Left cardiac atrium (tissue), 4 donors: ENCODE results near the gene SKP2. TPM values are rescaled to one million over a fixed set of nuclear protein-coding genes. Genes with fewer than 3 reads are reported as not detected.
A peak's percentile ranks its signal among the peaks of the same experiment; 100 is the strongest.
"Not testable (repeated sequence)": the region's sequence is repeated elsewhere in the genome, so short reads cannot be mapped to it uniquely, and the experiment has no call there.

ENCODE experiments used
- ATAC-seq, 2 donors: fragments of 200-7000 bp; cut with Tn5 transposase; one replicate each; pipeline ENCODE4 v1.9.1; 2020; ENCODE audit warnings: mild to moderate bottlenecking in 2 of 2, moderate library complexity in 2 of 2
- DNase-seq: peaks from one replicate; pipeline ENCODE4 v3.0.0-alpha.2; 2020
- intact Hi-C, 2 donors: fragments of 100-400 bp; cut with DNase I; formaldehyde crosslinking; loops; one replicate each; pipeline versions ENCODE4 v1.14.1 to v1.15.1; 2022 to 2023
- long read RNA-seq: library from polyadenylated mRNA; unstranded; transcript quantifications from one replicate; pipeline ENCODE4 v2.0.0, GENCODE V29; 2021
- total RNA-seq, 2 donors: library from RNA; stranded (reverse); fragmentation: NEBNext Ultra II Directional; extraction: Animal tissue kit (Norgen Biotek cat#: 25700); gene quantifications; one replicate each; pipeline ENCODE4 v1.2.1, GENCODE V29; 2021
- donor health status: DM: no; HTN: yes; CAD: no.
- donor health status: DM: no; HTN: yes; CAD: no; lungs with severe emphysema.
- donor health status: DM: yes; HTN: yes; CAD: no.
- donor health status: Dilated cardiomyopathy.

The SKP2 gene
- total RNA-seq, result 1 to 10 TPM; 5.9 to 7.5 TPM
- long read RNA-seq, partial matches to known transcripts, result 0 of 1 reads
- long read RNA-seq, other reads (novel, unspliced or antisense), result 0 of 1 reads

DNA sequence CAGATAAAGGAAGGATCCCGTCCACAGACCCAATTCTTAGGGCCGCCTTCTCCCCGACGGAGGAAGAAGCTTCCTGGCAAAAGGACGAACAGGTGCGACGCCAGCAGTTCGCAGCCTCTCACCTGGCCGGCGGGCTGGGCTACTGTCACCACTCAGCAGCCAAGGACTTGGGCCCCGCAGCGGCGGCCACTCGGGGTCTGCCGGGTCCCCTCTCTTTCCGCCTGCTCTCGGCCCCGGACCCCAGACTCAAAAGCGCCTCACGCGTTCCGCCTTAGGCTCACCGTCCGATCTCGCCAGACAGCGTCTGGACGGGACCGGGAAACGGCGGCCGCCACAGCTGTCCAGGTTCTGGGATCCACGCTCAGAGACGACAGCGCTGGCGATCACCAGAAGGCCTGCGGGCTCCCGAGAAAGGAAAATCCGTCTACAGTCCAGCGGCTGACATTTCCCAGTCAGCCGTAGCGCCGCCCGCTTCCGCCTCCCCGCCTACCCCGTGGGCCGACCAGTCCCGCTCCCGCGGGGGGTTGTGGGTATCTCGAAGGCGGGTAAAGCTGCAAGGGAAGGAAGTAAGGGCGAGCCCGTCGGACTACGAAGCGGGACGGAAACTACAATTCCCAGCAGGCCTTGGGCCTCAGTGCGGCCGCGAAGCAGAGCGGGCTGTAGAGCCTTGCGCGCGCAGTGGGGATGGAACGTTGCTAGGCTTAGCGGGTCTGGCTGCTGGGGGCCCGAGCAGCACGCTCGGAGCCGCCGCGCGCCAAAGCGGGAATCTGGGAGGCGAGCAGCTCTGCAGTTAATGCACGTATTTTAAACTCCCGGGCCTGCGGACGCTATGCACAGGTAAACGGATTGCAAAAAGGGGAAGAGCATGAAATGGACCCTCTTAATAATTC is at the start of gene SKP2, which contains the start of gene LMBRD2:
Gene SKP2, plus strand, starts transcription at position 678 of the 890 bp plus-strand sequence. Its CDS starts 152 bp downstream, at position 830.
Gene LMBRD2, minus strand, starts transcription at position 454 of the 890 bp plus-strand sequence. CDS start 8,538 bp downstream, outside the sequence.
- intact Hi-C loops, result no loop called here
- DNase-seq (peak; percentile 98), ATAC-seq (peak; percentile 99)

DNA sequence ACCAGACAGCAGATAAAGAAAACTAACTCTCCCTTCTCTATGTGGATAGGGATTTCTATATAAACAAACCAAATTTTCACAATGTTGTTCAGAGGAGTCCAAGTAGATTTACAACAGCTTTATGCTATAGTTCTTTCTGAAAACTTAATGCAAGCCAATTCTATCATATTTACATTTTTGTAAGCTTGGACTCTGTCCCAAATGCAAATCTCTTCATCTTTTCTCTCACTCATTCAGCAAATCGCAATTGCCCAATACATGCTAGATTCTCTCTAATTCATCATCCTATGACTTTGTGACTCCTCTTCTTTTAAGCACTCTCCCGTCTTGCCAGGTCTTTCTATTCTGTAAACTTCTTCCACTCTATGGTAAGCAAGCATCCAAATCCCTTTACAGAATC is 46.1 kb upstream of the SKP2 start:
- ATAC-seq (no peak), DNase-seq (no peak)
- intact Hi-C loops, result no loop called here

DNA sequence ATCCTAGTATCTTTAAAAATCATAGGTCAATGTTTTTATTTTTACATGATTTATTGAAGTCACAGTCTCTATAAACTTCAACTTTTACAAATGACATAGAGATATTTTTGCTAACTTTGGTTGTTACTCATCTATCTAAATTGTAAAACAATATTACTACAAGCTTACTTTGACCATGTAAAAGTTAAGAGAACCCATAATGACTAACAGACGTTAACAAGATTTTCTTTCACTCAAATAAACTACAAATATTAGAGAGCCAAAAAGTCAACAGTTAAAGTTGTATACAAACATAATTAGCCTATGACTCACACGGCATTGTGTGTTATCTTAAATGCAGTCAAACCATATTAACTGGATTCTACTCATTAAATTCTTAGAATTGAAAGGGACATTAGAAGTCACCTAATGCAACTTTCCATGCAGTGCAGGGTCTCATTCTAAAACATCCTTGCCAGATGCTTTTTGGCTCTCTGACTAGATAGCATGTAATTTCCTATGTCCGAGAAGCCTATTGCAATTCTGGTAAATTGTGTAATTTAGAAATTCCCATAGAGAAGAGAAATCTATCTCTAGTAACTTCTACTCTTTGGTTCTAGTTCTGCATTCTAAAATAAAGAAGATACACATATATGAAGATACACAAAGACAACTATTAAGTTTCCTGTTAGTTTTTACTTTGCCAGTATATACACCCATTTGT is 43.0 kb upstream of the SKP2 start:
- no peak for DNase-seq
- no peak for ATAC-seq
- intact Hi-C loops, result no loop called here

DNA sequence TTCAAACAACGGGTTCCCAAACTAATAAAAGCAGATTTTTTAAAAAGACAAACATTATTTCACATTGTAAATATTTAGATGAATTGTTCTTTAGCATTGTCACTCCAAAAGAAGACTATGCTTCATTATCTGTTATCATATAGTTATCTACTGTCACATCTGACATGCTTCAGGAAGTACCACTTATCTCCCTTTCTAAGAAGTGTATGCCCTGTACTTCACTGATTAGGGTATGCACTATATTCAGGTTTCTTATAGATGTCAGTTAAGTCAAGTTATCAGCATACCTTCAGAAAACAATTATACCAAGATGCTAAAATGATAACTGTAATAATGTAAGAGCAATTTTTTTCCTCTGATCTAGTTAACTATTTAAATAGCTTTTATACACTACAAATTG is 40.7 kb upstream of the SKP2 start:
- ATAC-seq (no peak), DNase-seq (no peak)
- intact Hi-C loops, result no loop called here

DNA sequence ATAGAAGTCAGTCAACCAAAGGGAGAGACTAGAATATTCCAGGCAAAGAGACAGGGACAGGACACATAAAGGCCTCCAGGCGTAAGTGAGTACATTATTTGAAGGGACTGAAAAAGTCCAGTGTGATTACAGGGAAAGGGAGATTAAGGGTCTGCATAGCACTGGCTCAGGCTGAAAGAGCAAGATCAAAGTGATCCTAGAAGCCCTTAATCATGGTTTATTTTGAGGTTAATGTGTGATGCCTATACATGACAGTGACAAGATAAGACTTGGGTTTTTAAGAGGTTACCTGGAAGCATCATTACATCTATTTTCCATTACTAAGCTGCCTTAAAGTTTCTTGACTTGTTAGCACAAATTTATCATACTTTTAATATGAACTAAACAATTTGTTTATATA is 26.0 kb upstream of the SKP2 start:
- DNase-seq (no peak), ATAC-seq (peak in 1 of 2 donors; percentile 30)
- intact Hi-C loops, result no loop called here

DNA sequence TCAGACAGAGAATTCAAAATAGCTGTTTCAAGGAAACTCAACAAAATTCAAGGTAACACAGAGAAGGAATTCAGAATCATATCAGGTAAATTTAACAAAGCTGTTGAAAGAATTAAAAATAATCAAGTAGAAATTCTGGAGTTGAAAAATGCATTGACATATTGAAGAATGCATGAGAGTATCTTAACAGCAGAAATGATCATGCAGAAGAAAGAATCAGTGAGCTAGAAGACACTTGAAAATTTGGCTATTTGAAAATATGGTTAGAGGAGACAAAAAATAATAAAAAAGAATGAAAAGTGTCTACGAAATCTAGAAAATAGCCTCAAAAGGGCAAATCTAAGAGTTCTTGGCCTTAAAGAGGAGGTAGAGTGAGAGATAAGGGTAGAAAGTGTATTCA is 23.1 kb upstream of the SKP2 start:
- no peak for ATAC-seq
- DNase-seq, result no peak
- intact Hi-C loops, result no loop called here

DNA sequence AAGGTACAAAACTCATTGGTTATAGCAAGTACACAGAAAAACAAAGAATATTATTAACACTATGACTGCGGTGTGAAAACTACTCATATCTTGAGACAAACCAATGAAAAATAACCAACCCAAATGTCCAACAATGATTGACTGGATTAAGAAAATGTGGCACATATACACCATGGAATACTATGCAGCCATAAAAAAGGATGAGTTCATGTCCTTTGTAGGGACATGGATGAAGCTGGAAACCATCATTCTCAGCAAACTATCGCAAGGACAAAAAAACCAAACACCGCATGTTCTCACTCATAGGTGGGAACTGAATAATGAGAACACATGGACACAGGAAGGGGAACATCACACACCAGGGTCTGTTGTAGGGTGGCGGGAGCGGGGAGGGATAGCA is 22.2 kb upstream of the SKP2 start:
- ATAC-seq, intact Hi-C loops, DNase-seq: not testable (repeated sequence)

DNA sequence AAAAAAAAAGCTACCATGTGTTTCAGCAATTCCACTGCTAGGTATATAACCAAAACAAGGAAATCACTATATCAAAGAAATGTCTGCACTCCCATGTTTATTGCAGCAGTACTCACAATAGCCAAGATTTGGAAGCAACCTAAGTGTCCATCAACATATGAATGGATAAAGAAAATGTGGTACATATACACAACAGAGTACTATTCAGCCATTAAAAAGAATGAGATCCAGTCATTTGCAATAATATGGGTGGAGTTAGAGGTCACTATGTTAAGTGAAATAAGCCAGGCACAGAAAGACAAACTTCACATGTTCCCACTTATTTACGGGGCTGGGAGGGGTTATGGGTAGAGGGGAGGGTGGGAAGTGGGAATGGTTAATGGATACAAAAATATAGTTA is 18.9 kb upstream of the SKP2 start:
- intact Hi-C loops, ATAC-seq, DNase-seq: not testable (repeated sequence)

DNA sequence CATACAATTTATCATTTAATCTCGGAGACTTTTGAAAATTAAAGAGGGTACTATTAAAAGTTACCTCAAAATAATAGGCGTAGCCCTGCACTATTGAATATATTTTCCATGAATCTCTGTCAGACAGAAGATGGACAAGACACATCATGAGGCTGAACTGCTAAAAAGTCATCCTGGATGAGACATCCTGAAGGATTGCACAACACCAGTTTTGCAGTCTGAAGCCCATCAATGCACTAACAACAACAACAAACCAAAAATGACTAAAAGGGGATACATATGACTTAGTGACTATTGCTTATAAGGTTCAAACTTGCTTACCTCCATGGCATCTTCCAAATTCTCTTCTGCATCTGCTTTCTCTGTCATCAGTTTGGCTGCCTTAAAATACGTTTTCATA is 15.9 kb upstream of the SKP2 start:
- no peak for ATAC-seq
- DNase-seq, result no peak
- intact Hi-C loops, result no loop called here

DNA sequence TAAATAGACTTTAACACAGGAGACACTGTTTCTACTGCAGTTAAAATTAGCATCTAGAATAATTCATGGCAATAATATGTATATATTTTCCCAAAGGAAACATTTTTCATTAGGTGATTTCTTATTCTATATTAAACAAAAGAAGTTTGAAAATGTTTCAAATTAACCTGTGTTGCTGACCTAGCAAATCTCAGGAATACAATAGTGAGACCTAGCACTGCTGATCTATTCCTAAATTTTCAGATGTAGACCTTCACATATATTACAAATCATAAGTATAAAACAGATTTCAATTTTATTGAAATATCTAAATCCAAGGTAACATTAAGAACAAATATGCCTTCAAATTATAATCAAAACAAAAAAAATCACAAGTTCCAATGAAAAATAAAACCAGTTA is 15.3 kb upstream of the SKP2 start:
- DNase-seq (no peak), ATAC-seq (no peak)
- intact Hi-C loops, result no loop called here

DNA sequence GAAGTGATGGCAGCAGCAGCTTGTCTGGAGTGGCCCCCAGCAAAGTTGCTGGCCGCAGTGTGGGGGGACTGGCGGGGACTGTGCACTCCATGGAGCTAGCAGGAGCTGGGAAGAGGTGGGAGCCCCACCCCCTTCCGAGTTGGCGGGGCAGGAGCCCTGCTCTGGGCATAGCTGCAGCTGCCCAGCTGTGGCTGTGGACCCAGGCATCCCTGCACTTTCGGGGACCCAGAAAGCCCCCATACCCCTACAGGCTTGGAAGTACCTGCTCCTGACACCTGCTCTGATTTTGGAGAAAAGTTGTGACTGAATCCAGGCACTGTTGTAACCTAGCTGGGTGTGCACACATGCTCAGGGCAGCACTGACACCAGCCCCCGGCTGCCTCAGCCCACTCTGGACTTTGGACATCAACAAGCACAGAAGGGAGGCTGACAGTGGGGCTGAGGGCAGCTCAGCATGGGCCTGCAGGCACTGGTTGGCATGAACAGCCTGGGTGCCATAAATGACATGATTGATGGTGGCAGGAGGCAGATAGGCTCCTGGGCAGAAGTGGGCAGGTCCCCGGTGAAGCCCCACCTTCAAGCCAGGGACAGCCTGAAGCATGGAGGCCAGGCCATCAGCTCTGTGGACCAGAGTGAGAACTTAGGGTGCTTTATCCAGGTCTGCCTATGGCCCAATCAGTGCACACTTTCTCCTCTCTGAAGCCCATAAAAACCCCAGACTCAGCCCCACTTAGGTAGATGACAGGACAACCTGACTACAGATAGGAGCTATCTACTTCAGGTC is 12.8 kb upstream of the SKP2 start:
- DNase-seq (no peak), ATAC-seq (no peak)
- intact Hi-C loops, result no loop called here

DNA sequence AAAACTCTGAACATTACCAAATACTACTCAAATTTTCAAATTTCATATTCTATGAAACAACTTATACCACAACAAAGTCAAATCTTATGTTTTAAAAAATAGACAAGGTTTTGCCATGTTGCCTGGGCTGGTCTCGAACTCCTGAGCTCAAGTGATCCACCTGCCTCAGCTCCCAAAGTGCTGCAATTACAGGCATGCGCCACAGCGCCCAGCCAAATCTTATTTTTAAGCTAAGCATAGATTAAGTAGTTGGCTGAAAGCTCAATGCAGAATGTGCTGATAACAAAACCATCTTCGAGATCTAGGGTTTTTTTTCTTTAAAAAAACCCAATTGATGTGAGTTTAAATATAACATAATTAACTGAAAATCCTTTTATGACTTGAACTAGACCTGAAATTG is 6.6 kb upstream of the SKP2 start:
- no peak for ATAC-seq

DNA sequence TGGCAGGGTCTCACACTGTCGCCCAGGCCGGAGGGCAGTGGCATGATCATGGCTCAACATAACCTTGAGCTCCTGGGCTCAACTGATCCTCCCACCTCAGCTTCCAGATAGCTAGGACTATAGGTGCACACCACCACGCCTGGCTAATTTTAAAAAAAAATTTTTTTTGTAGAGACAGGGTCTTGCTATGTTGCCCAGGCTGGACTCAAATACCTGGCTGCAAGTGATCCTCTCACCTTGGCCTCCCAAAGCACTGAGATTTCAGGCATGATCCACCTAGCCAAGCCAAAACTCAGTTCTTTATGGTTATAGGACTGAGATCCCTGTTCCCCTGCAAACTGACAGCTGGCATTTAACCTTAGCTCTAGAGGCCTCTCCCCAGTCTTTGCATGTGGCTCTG is 5.5 kb upstream of the SKP2 start:
- intact Hi-C loops, result no loop called here
- no peak for ATAC-seq

More for the DNA sequence above, 6.6 kb upstream of the SKP2 start:
- intact Hi-C loops, result no loop called here
- no peak for DNase-seq

DNA sequence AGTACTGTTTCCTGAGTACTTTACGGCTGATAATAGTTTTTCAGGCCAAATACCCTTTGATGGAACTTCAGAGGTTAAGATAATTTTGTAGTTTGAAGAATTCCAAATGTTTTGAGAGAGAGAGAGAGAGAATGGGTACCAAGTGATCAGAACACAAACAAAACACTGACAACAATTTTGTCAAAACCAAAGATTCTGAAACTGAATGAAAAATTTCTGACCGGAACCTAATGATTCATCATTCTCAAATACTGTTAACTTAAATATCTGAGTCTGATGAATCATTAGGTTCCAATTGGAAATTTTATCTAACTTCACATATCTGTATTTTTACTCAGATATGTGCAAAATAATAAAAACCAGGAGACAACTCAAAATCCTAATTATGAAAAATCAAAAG is 4.2 kb upstream of the SKP2 start:
- no peak for ATAC-seq
- intact Hi-C loops, result no loop called here
- no peak for DNase-seq

More for the DNA sequence above, 5.5 kb upstream of the SKP2 start:
- no peak for DNase-seq

DNA sequence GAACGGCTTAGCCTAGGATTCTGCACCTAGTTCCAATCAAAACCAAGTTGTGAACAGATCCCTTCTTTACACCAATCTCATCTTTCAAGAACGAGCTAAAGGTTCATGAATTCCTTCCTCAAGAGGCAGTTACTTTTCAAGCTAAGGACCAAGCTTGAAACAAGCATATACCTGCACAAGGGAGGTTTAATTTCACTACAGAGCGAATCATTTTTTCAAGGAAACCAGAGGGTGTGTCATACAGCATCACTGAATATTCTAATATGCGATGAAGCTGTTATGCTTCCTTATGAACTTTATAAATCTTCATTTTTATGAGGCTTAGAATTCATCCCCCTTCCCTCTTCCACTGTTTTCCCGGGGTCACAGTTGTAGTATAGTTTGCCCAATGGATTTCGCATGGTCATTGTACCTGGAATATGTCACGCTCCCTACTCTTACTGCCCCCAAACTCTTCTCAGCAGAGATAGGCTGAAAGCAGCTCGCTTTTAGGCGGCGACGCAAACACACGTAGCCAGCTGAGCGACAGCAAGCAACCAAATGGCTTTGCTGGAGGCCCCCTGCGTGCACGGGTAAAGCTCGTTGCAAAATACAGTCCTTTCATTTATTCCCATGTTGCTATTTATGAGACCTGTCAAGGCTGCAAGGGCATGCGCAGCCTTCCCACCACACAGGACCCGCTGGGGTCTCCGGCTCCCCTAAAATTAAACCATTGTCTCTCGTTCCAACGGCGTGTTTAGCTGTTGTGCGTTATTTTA is 1.1 kb upstream of the SKP2 start:
- intact Hi-C loops, result no loop called here
- ATAC-seq (peak; percentile 21 to 32), DNase-seq (peak; percentile 49)

DNA sequence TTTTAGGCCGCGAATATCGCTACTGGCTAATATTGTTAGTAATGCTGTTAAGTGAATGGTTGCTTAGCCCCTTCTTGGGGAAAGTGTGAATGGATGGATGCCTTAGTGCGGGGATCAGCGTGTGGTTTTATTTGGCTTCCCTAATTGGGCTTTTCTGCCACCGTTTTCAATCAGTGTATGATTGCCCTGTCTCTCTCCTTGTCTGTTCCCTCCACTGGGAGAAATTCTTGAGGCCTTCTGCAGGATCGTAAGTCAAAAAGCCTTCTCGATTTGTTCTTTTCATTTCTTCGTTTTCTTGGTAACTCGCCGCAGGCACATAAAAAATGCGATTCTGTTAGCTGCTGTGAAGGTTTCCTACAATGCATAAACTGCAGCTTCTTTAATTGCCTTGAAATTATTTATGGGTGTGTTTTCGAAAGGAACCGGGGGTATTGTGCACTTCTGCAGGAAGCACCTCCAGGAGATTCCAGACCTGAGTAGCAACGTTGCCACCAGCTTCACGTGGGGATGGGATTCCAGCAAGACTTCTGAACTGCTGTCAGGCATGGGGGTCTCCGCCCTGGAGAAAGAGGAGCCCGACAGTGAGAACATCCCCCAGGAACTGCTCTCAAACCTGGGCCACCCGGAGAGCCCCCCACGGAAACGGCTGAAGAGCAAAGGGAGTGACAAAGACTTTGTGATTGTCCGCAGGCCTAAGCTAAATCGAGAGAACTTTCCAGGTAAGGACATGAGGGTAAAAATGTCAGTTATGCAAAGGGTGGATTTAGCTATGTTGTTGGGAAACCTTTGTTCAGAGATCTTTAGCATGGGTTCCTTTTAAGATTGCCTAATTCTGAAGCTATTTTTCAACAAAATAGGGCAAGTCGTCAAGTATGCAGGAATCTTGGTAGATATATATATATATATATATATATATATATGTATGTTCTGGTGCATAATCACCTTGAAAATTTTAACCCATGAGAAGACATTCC is 700 bp downstream of the SKP2 start:
- intact Hi-C loops, result no loop called here
- ATAC-seq, result peak in 1 of 2 donors; percentile 14

DNA sequence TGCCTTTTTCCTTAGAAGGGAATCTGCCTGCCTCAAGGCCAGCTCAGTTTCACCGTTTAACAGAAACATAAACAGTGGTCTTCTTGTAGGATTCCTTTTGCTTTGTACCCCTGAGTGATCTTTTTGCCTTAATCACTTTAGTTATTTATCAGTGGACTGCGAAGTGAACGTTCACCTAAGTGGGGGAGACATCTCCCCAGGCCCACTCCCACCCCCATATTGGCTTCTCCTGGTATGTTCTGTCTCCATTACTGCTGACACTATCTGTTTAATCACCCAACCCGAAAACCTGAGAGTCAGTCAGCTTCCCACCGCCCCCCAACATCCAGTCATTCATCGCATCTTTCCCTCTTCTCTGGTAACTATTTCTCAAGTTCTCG is 1.4 kb downstream of the SKP2 start:
- intact Hi-C loops, result no loop called here
- ATAC-seq (no peak), DNase-seq (no peak)

More for the DNA sequence above, 700 bp downstream of the SKP2 start:
- no peak for DNase-seq

DNA sequence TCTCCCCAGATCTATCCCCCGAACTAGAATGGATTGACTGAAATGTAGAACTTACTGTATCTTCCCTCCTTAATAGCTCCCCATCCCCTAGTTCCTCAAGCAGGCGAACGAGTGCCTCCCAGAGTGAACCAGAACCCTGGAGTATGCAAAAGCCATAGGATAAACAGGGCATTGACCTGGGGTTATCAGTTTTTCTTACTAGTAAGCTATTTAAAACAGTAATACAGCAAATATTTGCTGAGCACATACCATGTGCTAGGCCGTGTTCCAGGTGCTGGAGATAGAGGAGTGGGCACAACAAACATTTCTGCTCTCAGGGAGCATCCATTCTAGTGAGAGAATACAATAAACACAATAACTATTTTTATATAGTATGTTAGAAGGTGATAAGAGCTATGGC is 1.8 kb downstream of the SKP2 start:
- DNase-seq (no peak), ATAC-seq (no peak)
- intact Hi-C loops, result no loop called here
